HTR-8/SVneo (cell line): ENCODE results near the gene RANBP10.
"Not testable (repeated sequence)": the region's sequence is repeated elsewhere in the genome, so short reads cannot be mapped to it uniquely, and the experiment has no call there.

Source experiments
- DNase-seq: peaks from one replicate; pipeline ENCODE4 v3.0.0; 2011; ENCODE audit warnings: low spot score, mixed read lengths; ENCODE audit not compliant: insufficient read length
- FAIRE-seq: peaks from 2 replicates; lab custom pipeline; 2011; peaks lifted over from hg19 to GRCh38; lab: Jason Lieb, UNC

RANBP10 gene

DNA sequence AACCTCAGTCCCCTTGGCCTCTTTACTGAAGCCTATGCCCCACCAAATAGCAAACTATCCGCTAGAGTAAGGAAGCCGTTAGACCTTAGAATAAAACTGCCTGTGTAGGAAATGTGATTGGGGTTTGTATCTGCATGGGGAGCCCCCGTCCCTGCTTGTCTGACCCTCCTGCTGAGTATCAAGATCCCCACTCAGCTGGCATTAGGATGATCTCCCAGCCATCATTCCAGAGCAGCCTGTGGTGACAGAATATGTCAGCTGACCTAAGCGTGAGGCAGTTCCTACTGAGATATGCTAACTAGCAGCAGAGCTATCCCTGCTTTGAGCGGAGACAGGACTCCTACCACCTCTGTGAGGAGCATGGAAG is 86.6 kb downstream of the RANBP10 start:
- DNase-seq (peak; percentile 66), FAIRE-seq (peak; percentile 51)

DNA sequence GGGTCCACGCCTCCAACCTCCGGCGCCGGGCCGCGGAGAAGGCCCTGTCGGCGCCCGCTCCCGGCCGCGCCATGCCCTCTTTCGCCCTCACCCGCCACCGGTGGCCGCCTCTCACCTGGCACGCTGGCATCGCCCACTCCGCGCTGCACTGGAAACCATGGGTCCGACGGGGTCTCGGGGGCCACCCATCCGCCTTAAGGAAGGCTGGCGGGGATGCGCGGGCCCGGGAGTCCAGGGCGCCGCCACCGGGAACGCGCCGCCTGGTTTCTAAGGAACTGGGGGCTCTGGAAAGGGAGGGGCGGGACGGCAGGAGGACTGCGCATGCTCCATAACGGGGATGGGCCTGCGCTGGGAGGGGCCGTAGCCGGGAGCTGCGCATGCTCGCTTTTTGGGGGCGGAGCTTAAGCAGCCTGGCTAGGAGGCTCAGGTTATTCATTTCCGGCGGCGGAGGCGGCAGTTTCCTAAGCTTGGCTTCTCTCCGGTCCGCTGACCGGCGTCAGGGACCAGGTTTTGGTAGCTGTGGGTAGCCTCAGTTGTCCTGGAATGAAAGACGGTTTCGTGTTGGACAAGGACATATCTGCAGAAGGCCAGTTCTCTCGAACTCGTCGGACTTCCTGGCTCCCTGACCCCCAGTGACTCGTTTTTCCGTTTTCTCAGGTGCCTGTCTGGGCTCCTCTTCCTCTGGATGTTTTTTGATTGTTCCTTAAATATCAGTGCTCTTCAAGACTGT is 87.1 kb downstream of the RANBP10 start, which contains the start of gene GFOD2:
Gene GFOD2, minus strand, starts transcription at position 269 of the 730 bp plus-strand sequence. CDS start 33,601 bp downstream, outside the sequence.
- DNase-seq (peak; percentile 100), FAIRE-seq (peak; percentile 94)

DNA sequence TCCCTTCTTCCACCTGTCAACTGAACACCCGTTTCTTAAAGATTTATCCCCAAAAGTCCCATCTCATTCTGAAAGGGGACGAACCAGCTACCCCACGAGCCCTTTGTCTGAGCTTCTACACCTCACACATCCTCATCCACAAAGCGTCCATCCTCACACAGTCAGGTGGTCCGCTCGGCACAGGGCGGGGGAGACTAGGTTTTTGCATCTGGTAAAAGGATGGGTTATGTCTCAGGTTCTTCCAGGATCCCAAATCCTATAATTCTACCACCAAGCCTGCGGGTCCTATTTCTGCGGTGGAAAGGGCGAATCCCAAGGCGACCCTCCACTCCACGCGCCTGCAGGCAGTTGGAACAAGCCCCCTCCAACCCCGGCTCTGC is 87.7 kb downstream of the RANBP10 start:
- no peak for DNase-seq
- FAIRE-seq, result no peak

DNA sequence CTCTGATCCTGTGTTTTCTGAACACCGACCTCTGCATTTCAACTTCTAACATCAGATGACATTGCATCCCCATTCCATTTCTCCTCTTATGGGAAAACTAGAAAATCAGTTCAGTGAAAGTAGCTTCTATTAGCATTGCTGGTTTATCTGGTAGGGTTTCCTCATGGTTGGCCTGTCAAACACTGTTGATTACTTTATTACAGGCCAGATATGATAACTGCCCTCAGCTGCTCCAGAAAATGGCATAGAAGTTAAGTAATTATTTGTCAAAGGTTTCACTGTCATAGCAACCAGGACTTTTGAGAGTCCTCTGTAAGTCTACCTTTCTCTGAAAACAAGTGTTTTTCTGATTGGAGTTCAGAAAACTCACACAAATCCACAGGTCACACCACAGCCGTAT is 90.3 kb downstream of the RANBP10 start:
- FAIRE-seq (no peak), DNase-seq (no peak)

DNA sequence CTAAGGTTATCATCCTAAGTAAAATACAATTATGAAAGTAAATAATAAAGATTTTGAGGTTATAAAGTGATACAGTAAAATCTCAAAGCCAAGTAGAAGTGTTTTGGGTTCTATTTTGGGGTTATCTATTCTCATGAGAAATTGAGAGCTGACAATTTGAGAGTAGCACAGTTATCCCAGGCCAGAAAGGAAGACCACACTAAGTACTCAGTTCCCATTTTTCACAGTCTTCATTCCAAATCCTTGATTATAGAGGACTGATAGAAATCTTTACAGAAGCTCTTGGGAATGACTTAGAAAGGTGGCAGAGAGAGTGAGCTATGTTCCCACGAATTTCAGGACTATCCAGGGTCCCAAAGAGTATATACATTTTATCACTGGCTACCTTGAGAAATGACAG is 91.8 kb downstream of the RANBP10 start:
- no peak for DNase-seq

DNA sequence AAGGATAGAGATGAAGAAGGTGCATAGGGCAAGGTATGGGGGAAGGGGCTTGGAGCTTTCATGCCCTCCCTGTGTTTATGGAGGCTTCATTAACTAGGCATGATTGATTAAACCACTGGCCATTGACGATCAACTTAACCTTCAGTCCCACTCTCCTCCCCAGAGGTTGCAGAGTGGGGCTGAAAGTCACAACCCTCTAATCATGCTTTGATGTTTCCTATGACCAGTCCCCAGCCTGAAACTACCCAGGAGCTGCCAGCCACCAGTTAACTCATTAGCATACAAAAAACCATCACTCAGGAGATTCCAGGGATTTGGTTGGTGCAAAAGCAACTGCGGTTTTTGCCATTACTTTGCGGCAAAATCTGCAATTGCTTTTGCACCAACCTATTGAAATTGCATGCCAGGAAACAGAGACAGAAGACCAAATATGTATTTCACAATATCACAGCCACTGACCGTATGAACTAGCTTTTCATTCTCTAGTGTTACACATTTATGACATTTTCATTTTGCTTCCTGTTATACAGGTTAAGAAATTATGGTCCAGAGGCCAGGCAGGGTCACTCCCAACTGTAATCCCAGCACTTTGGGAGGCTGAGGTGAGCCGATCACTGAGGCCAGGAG is 92.6 kb downstream of the RANBP10 start:
- DNase-seq, result no peak
- no peak for FAIRE-seq

More for the DNA sequence above, 91.8 kb downstream of the RANBP10 start:
- FAIRE-seq, result no peak

DNA sequence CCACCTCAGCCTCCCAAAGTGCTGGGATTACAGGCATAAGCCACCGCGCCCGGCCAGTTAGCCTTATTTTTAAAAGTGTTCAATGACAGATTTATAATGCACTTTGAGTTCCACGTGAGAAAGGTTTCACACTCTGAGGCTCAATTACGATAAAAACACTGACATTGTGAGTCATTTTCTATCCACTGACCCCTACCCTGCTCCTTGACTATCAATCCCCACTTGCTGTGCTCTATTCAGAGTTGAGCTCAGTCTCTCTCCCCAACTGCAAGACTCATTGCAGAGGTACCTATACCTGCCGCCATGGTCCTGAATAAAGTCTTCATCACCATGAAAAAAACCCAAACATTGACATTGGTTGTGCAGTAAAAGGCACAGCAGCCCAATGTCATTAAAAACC is 95.8 kb downstream of the RANBP10 start:
- no peak for FAIRE-seq
- no peak for DNase-seq

DNA sequence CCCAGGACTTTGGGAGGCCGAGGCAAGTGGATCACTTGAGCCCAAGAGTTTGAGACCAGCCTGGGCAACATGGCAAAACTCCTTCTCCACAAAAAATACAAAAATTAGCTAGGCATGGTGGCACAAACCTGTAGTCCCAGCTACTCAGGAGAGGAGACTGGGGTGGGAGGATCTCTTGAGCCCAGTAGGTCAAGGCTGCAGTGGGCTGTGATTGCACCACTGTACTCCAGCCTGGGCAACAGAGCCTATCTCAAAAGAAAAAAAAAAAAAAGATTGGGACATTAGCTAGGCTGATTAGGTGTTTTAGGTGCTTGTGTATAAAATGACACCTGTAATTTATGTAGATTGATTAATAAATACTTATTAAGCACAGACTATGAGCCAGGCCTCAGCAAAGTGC is 97.3 kb downstream of the RANBP10 start:
- DNase-seq, result no peak
- FAIRE-seq, result no peak

DNA sequence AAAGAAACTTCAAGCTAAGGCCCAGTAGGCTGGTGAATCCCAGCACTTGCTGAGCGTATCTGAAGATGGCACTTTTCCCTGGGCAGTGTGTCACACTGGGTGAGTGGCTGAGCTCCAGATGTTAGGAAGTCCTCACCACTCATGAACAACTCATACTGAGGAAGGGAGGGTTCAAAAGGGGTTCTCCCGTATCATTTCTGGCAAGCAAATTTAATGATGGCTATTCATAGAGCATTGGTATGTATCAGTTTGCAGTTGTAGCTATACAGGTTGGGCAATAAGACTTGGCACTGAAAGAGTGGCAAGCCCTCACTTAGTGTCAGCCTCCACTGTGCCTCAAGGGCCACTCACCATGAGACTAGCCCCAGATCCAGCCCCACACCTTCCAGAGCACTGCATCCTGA is 98.0 kb downstream of the RANBP10 start:
- FAIRE-seq, result no peak

DNA sequence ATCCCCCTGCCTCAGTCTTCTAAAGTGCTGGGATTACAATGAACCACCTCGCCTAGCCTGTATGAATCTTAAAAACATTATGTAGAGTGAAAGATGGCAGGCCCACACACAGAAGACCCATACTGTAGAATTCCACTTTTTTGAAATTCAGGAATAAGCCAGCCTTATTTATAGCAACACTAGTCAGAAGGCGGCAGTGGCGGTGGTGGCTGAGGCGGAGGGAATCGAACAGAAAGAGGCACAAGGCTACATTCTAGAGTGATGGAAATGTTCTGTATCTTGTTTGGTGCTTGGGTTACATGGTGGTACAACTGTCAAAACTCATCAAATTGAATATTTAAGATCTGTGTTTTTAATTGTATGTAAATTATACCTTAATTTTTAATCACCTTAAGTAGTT is 98.6 kb downstream of the RANBP10 start:
- FAIRE-seq, result no peak
- DNase-seq, result no peak

More for the DNA sequence above, 98.0 kb downstream of the RANBP10 start:
- no peak for DNase-seq

DNA sequence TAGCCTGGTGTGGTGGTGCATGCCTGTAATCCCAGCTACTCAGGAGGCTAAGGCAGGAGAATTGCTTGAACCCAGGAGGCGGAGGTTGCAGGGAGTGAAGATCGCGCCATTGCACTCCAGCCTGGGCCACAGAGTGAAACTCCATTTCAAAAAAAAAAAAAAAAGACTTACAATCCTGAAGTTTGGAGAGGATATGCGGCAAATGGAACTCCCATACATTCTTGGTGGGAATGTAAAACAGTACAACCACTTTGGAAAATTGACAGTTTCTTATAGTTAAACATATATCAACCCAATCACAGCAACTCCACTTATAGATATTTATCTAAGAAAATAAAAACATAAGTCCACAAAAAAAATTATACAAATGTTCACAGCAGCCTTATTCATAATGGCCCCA is 99.2 kb downstream of the RANBP10 start:
- FAIRE-seq, result no peak

DNA sequence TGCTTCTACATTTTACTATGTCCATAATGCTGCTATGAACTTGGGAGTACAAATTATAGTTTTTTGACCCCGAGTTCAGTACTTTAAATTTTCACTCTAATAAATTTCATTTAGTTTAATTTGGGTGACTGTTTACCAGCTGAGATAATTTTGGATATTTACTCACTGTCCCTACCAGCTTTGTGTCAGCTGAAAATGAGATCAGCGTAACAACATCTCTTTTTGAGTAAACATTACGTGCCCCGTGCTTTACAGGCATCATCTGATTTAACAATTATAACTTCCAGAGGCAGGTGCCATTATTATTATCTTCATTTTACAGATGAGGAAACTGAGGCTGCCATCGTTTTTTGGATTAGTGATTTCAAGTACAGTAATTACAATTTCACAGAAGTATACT is 102.2 kb downstream of the RANBP10 start:
- no peak for FAIRE-seq

More for the DNA sequence above, 99.2 kb downstream of the RANBP10 start:
- no peak for DNase-seq

DNA sequence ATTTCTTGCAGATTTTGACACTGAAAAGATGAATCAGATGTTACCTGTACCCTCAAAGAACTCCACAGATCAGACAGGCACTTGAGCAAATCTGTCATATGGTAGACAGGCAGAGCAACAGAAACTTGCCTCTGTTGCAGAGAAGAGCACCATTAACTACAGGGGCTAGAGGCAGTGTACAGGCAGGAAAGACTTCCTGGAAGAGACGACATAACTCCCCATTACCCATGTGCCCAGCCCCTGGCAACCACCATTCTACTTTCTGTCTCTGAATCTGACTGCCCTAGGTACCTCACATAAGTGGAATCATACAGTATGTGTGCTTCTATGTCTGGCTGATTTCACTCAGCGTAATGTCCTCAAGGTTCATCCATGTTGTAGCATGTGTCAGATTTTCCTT is 102.7 kb downstream of the RANBP10 start:
- DNase-seq (no peak), FAIRE-seq (no peak)

More for the DNA sequence above, 102.2 kb downstream of the RANBP10 start:
- no peak for DNase-seq

DNA sequence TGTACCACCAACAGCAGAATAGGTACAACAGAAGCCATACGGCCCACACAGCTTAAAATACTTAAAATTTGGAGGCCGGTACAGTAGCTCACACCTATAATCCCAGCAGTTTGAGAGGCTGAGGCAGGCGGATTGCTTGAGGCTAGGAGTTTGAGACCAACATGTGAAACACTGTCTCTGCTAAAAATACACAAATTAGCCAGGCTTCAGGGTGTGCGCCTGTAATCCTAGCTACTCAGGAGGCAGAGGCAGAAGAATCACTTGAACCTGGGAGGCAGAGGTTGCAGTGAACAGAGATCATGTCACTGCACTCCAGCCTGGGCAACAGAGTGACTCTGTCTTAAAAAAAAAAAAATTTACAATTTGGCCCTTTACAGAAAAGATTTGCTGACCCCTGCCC is 104.2 kb downstream of the RANBP10 start:
- no peak for DNase-seq
- FAIRE-seq, result no peak

DNA sequence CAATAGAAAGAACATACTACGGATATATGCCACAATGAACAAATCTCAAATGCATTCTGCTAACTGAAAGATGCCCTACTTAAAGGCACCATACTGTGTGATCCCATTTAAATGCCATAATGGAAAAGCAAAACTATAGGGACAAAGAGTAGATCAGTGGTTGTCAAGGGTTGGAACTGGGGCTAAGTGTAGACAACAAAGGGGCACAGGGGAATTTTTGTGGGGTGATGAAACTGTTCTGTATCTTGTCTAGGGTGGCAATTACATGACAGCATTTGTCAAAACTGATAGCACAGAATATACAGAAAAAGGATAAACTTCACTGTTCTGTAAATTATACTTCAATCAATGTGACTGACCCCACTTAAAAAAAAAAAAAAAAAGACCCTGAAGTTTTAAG is 104.9 kb downstream of the RANBP10 start:
- DNase-seq (no peak), FAIRE-seq (no peak)

DNA sequence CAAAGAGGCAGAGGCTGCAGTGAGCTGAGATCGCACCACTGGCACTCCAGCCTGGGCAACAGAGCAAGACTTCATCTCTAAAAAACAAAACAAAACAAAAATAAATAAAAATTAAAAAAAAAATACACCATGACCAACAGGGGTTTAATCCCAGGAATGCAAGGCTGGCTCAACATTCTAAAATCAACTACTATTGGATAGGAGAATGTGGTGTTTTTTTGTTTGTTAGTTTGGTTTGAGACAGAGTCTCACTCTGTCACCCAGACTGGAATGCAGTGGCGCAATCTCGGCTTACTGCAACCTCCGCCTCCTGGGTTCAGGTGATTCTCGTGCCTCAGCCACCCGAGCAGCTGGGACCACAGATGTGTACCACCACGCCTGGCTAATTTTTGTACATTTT is 107.1 kb downstream of the RANBP10 start:
- DNase-seq (no peak), FAIRE-seq (no peak)

DNA sequence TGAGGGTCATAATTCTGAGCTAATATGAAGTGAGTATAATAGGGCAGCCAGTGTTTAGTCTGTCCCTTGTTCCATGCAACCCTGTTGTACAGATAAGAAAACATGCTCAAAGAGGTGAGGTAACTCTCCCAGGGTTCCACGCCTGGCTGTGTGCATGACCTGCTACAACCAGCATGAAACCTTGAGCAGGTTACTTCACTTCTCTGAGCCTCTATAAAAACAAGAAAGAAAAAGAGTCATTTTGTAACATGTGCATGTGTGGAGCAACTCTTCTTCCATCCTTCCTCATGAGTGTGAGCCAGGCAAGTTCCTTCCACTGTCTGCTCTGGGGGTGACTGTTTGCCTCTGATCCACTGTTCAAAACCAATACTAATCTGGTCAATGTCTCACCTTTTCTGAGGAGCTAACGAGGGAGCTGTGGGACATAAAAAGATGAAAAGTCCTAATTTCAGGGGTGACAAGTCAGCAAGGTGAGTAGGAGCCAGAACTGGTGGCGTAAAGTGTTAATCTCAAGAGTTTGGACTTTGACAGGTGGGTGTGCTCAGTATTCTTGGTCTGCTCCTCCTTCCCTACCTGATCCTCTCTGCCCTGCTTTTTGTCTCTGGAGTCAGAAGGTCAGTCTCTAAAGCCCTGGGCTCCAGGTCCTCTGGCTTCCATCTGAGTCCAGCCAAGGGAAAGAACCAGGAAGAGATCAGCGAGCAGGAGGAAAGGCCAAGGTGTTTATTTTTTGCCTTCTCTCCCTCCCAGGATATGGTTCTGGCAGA is 108.8 kb downstream of the RANBP10 start:
- FAIRE-seq (no peak), DNase-seq (no peak)

DNA sequence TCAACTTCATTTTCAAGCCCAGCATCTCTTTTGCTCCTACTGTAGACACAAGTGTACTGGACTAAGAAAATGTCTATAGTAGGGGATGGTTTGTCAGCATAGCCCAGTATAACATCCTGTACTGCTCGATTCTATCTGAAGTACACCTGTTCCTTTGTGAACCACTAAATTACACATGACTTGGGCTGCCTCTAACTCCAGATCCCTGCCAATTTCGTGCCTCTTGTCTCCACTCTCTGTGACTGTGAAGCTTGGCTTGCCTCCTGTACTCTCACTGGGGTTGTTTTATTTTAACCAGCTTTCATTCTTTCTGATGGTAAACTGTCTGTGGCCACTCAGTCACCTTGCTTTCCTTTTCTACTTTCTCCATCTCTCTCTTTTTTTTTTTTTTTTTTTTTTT is 111.7 kb downstream of the RANBP10 start:
- DNase-seq (no peak), FAIRE-seq (no peak)

DNA sequence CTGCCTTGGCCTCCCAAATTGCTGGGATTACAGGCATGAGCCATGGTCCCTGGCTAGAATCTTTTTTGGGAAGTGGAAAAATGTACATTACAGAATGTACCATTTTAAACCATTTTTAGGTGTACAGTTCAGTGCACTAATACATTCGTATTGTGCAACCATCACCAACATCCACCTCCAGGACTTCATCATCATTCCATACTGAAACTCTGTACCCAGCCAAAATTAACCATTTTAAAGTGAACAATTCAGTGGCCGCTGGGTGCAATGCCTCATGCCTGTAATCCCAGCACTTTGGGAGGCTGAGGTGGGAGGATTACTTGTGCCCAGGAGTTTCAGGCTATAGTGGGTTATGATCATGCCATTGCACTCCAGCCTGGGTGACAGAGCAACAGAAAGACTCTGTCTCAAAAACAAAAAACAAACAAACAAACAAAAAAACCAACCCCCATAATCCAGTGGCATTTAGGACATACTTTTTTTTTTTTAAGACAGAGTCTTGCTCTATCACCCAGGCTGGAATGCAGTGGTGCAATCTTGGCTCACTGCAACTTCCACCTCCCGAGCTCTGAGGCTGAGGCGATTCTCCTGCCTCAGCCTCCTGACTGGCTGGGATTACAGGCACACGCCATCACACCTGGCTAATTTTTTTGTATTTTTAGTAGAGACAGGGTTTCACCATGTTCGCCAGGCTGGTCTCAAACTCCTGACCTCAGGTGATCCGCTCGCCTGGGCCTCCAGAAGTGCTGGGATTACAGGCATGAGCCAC is 112.7 kb downstream of the RANBP10 start:
- FAIRE-seq, DNase-seq: not testable (repeated sequence)

DNA sequence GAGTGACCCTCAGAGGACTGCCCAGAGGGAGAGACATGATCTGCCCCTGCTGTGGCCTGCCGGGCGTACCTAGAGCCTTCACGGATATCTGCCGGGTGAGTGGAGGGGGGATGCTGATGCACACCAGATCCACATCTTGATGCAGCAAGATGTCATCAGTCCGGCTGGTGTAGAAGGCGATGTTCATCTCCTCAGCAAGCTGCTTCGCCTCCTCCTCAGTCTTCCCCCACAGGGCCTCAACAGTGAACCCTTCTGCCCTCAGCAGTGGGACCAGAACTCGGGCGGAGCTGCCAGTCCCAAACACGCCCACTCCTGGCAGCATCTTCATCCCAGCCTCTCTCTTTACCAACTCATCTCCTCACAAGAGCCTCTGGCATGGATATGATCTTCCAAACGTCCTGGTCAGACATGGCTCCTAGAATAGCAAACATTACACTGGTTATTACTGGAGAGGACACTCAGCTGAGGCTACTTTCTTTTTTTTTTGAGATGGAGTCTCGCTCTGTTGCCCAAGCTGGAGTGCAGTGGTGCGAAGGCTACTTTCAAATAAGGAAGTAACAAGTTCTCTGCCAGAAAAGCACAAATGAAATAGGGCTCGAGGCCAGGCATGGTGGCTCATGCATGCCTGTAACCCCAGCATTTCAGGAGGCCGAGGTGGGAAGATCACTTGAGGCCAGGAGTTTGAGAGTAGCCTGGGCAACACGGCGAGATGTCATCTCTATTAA is 120.8 kb downstream of the RANBP10 start:
- DNase-seq, result no peak
- FAIRE-seq, result peak; percentile 36
